Progenitor cell of endocrine pancreas (in vitro differentiated cells): ENCODE results near the gene LGMN. TPM values are rescaled to one million over a fixed set of nuclear protein-coding genes. Genes with fewer than 3 reads are reported as not detected.

Source experiments
- DNase-seq: peaks from one replicate; pipeline ENCODE4 v3.0.0; 2021; ENCODE audit warnings: low spot score; ENCODE audit not compliant: unreplicated experiment
- H3K27ac Mint-ChIP-seq: 2 replicates; pipeline ENCODE4 v1.8.0; 2021; ENCODE audit warnings: mild to moderate bottlenecking, moderate library complexity, mixed read lengths
- H3K27me3 Mint-ChIP-seq: 2 replicates; pipeline ENCODE4 v1.8.0; 2021; ENCODE audit warnings: mixed read lengths
- H3K36me3 Mint-ChIP-seq: 2 replicates; pipeline ENCODE4 v1.8.0; 2022; ENCODE audit warnings: mixed read lengths; ENCODE audit not compliant: insufficient read depth
- H3K4me1 Mint-ChIP-seq: 2 replicates; pipeline ENCODE4 v1.8.0; 2021; ENCODE audit warnings: low read depth, mixed read lengths
- H3K4me3 Mint-ChIP-seq: 2 replicates; pipeline ENCODE4 v1.8.0; 2021; ENCODE audit warnings: low read depth, mild to moderate bottlenecking, moderate library complexity, mixed read lengths
- H3K9me3 Mint-ChIP-seq: 2 replicates; pipeline ENCODE4 v1.8.0; 2021; ENCODE audit warnings: low read depth, mixed read lengths
- CTCF ChIP-seq: fragments of 200-600 bp; sonication (generic); IDR thresholded peaks from one replicate; pipeline ENCODE4 v1.5.0; 2021; ENCODE audit warnings: antibody characterized with exemption, mild to moderate bottlenecking; ENCODE audit not compliant: unreplicated experiment
- total RNA-seq: library from RNA; stranded (reverse); gene quantifications from 2 replicates; pipeline ENCODE4 v1.2.1, GENCODE V29; 2021

Gene LGMN
- total RNA-seq, 1 donor from 2014 or later = 63.3 TPM

GRCh38 chr14:92654239-92654901 lies 94.1 kb downstream of the LGMN start:
- no peak for DNase-seq
- TF ChIP-seq CTCF = no peak
- H3K9me3 Mint-ChIP-seq = no peaks in the 10 kb centered on the region
- no peaks in the 10 kb centered on the region for H3K4me1 Mint-ChIP-seq
- no peak overlapping the region for H3K27ac Mint-ChIP-seq
- no peaks in the 10 kb centered on the region for H3K36me3 Mint-ChIP-seq
- no peaks in the 10 kb centered on the region for H3K27me3 Mint-ChIP-seq
- H3K4me3 Mint-ChIP-seq = no peak overlapping the region

Other genes starting within 250 kb of the LGMN start
- gene RIN3, start 234.8 kb downstream of the LGMN start, total RNA-seq = 6.7 and 6.9 TPM in 2 replicates
- 29.7 TPM in 2 replicates for gene GOLGA5, start 45.7 kb upstream of the LGMN start, total RNA-seq
- gene CHGA, start 174.5 kb upstream of the LGMN start, total RNA-seq = 1,495 and 1,590 TPM in 2 replicates